HG02938 (cell line): ENCODE data around the gene ZNF536.
"Not testable (repeated sequence)": the region's sequence is repeated elsewhere in the genome, so short reads cannot be mapped to it uniquely, and the experiment has no call there.

ENCODE experiments used
- ATAC-seq: cut with Tn5 transposase; IDR thresholded peaks from one replicate; pipeline ENCODE4 v1.9.1; 2021; ENCODE audit warnings: mild to moderate bottlenecking, moderate library complexity; ENCODE audit not compliant: unreplicated experiment

The ZNF536 gene

GRCh38 chr19:30340771-30341561 lies 31.2 kb upstream of the ZNF536 start:
- no peak for ATAC-seq

GRCh38 chr19:30341611-30342201 lies 30.5 kb upstream of the ZNF536 start:
- no peak for ATAC-seq

- no peak for ATAC-seq
These were observed 29.3 kb upstream of the ZNF536 start for GRCh38 chr19:30342901-30343300.

GRCh38 chr19:30344446-30345425 lies 27.4 kb upstream of the ZNF536 start:
- no peak for ATAC-seq

- no peak for ATAC-seq
These were observed 26.5 kb upstream of the ZNF536 start for GRCh38 chr19:30345686-30346085.

GRCh38 chr19:30346468-30346867 lies 25.7 kb upstream of the ZNF536 start:
- ATAC-seq, result not testable (repeated sequence)

GRCh38 chr19:30349131-30349730 lies 23.0 kb upstream of the ZNF536 start:
- no peak for ATAC-seq

GRCh38 chr19:30350692-30351663 lies 21.2 kb upstream of the ZNF536 start:
- no peak for ATAC-seq

GRCh38 chr19:30351774-30352173 lies 20.4 kb upstream of the ZNF536 start:
- no peak for ATAC-seq

GRCh38 chr19:30353394-30353945 lies 18.7 kb upstream of the ZNF536 start:
- no peak for ATAC-seq

GRCh38 chr19:30355586-30355985 lies 16.6 kb upstream of the ZNF536 start:
- no peak for ATAC-seq

GRCh38 chr19:30356951-30357579 lies 15.1 kb upstream of the ZNF536 start:
- ATAC-seq, result no peak

GRCh38 chr19:30357580-30357954 lies 14.6 kb upstream of the ZNF536 start:
- ATAC-seq, result no peak

- no peak for ATAC-seq
These were observed 13.9 kb upstream of the ZNF536 start for GRCh38 chr19:30358319-30358718.

GRCh38 chr19:30358821-30359580 lies 13.2 kb upstream of the ZNF536 start:
- no peak for ATAC-seq

- ATAC-seq, result no peak
These were observed 12.2 kb upstream of the ZNF536 start for GRCh38 chr19:30359936-30360335.

- no peak for ATAC-seq
These were observed 11.6 kb upstream of the ZNF536 start for GRCh38 chr19:30360376-30361106.

- no peak for ATAC-seq
These were observed 11.1 kb upstream of the ZNF536 start for GRCh38 chr19:30361107-30361447.
